ENCODE measurements around the gene NEUROG3. TPM values are rescaled to one million over a fixed set of nuclear protein-coding genes. Genes with fewer than 3 reads are reported as not detected.

Gene NEUROG3, protein sequence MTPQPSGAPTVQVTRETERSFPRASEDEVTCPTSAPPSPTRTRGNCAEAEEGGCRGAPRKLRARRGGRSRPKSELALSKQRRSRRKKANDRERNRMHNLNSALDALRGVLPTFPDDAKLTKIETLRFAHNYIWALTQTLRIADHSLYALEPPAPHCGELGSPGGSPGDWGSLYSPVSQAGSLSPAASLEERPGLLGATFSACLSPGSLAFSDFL
- polyA plus RNA-seq, result 3.1 TPM
- long read RNA-seq, donor 1, partial matches to known transcripts, result 0 of 2 reads
- long read RNA-seq, donor 1, other reads (novel, unspliced or antisense), result 0 of 2 reads
- long read RNA-seq, donor 2, partial matches to known transcripts, result 0 of 4 reads
- long read RNA-seq, donor 2, other reads (novel, unspliced or antisense), result 0 of 4 reads
- long read RNA-seq, donor 3, result 0 reads
- long read RNA-seq, donor 4, result 0 reads
- long read RNA-seq, donor 5, partial matches to known transcripts, result 0 of 4 reads
- long read RNA-seq, donor 5, other reads (novel, unspliced or antisense), result 0 of 4 reads
- long read RNA-seq, donor 6, partial matches to known transcripts, result 0 of 4 reads
- long read RNA-seq, donor 6, other reads (novel, unspliced or antisense), result 0 of 4 reads
- long read RNA-seq, donor 7, result 0 reads
- long read RNA-seq, donor 8, partial matches to known transcripts, result 0 of 3 reads
- long read RNA-seq, donor 8, other reads (novel, unspliced or antisense), result 0 of 3 reads
- long read RNA-seq, donor 9, partial matches to known transcripts, result 0 of 1 reads
- long read RNA-seq, donor 9, other reads (novel, unspliced or antisense), result 0 of 1 reads
- long read RNA-seq, donor 10, partial matches to known transcripts, result 0 of 3 reads
- long read RNA-seq, donor 10, other reads (novel, unspliced or antisense), result 0 of 3 reads
- long read RNA-seq, donor 11, partial matches to known transcripts, result 0 of 1 reads
- long read RNA-seq, donor 11, other reads (novel, unspliced or antisense), result 0 of 1 reads

DNA sequence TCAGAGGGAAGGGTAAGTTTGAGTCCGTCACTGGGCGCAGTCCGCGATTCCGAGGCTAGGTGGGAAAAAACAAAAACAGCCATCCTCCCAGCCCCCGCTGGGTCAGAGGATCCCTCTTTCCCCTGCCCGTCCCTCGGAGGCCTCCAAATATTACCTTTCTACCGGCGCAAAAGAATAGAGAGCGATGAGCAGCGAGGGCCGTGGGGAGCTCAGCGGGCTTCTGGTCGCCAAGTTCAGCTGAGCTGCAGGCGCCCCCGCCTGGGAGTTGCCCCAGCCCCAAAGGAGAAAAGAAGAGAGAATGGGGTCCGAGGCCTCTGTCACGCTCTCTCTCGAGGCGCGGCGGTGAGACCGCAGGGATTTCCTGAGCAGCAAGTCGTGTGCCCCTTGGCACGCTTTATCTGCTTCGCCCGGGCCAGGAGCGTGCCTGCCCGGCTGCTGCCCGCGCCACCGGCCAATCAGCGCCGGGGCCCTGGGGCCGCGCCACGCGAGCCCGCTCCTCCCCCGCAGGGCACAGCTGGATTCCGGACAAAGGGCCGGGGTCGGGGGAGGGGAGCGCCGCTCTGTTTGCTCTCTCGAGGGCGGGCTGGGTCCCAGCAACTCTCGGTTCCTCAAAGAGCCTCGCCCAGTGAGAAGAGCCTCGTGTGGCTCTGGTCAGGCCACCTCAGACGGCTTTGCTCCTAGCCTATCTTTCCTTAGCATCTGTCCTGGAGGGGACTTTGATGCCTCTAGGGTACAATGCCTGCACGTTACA lies at the start of gene NEUROG3:
Gene NEUROG3 (minus strand): TSS at position 367 of the 751 bp plus-strand sequence. CDS start 379 bp downstream, outside the sequence.
- no CpG with 5 or more reads among the region's 53 CpGs for WGBS (ENCODE audit: insufficient coverage, low lambda C conversion rate)
- Histone ChIP-seq H3K27me3 (ENCODE audit: control insufficient read depth, insufficient read depth, low read length) (peaks cover 99% of the 10 kb centered on the region), H3K4me1 (ENCODE audit: control insufficient read depth, insufficient read depth, low read length) (no peaks in the 10 kb centered on the region), H3K27ac (ENCODE audit: low read length) (no peak within 1 kb of the TSS), H3K4me3 (ENCODE audit: low read length) (no peak within 1 kb of the TSS), H3K36me3 (ENCODE audit: control insufficient read depth, insufficient read depth, low read length) (no peaks in the 10 kb centered on the region), H3K9me3 (ENCODE audit: control insufficient read depth, low read depth, low read length) (peaks cover 3% of the 10 kb centered on the region)
- no peak for DNase-seq

DNA sequence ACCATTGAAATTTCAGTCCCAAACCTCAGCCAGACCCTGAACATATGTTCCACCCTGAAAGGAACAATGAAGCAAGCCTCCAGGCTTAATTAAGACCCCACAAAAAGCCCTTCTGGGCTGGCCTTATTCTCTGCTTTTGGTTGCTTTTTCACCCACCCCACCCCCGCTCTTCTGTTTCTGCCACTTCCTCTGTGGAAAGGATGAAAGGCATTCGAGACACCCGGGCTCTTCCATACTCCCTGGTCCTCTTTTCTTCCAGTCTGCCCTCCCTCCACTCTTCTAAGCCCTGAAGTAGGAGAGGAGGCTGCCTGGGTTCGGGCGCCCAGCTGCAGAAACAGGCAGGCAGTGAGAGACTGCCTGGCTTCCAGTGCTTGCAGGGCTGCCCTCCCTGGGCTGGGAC lies 47.4 kb upstream of the NEUROG3 start:
- WGBS (ENCODE audit: insufficient coverage, low lambda C conversion rate), result 0% methylated on average over 2 of the region's 5 CpGs
- no peaks in the 10 kb centered on the region for H3K9me3 ChIP-seq (ENCODE audit: control insufficient read depth, low read depth, low read length)
- no peak overlapping the region for H3K4me3 ChIP-seq (ENCODE audit: low read length)
- H3K4me1 ChIP-seq (ENCODE audit: control insufficient read depth, insufficient read depth, low read length), result no peaks in the 10 kb centered on the region
- no peak for DNase-seq
- no peaks in the 10 kb centered on the region for H3K36me3 ChIP-seq (ENCODE audit: control insufficient read depth, insufficient read depth, low read length)
- H3K27ac ChIP-seq (ENCODE audit: low read length), result no peak overlapping the region
- H3K27me3 ChIP-seq (ENCODE audit: control insufficient read depth, insufficient read depth, low read length), result peaks cover 8% of the 10 kb centered on the region

DNA sequence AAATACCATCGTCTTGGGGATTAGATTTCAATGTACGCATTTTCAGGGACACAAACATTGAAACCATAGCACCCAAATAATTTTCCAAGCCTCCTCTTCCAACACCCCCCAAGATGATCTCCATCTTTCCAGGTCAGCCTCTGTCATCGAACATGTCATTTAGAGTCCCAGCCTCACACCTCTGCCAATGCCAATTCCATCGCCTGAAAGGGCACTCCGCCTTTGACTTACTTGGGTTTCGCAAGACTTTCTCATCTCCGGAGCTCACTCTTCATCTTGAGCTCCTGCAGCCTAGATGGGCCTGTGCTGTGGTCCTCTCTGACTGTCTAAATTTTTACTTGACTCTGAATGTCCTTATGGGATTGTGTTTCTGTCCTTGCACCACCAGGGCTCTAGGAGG lies 46.4 kb upstream of the NEUROG3 start:
- Histone ChIP-seq H3K27ac (ENCODE audit: low read length) (no peak overlapping the region), H3K4me1 (ENCODE audit: control insufficient read depth, insufficient read depth, low read length) (no peaks in the 10 kb centered on the region), H3K9me3 (ENCODE audit: control insufficient read depth, low read depth, low read length) (no peaks in the 10 kb centered on the region), H3K27me3 (ENCODE audit: control insufficient read depth, insufficient read depth, low read length) (peaks cover 8% of the 10 kb centered on the region), H3K4me3 (ENCODE audit: low read length) (no peak overlapping the region), H3K36me3 (ENCODE audit: control insufficient read depth, insufficient read depth, low read length) (no peaks in the 10 kb centered on the region)
- no peak for DNase-seq
- 100% methylated on average over 3 of the region's 7 CpGs for WGBS (ENCODE audit: insufficient coverage, low lambda C conversion rate)

DNA sequence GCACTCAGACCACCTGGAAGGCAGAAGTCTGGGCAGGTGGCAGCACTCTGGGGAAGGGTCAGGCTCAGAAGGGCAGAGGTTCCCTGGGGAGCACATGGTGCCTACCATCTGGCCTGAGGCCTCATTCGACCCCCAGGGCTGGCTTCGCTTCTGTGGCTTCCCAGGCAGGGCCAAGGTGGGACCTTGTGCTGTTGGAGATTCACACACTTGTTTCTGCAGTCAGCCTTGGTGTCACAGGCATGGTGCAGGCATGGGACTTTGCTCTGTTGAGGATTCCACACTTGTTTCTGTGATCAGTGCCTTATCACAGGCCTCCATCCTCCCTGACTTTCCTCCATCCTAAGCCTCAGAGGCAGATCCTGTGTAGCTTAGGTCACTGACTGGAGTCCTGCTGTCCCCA lies 45.5 kb upstream of the NEUROG3 start:
- no peaks in the 10 kb centered on the region for H3K9me3 ChIP-seq (ENCODE audit: control insufficient read depth, low read depth, low read length)
- peaks cover 9% of the 10 kb centered on the region for H3K27me3 ChIP-seq (ENCODE audit: control insufficient read depth, insufficient read depth, low read length)
- H3K4me1 ChIP-seq (ENCODE audit: control insufficient read depth, insufficient read depth, low read length), result no peaks in the 10 kb centered on the region
- no peak for DNase-seq
- no peaks in the 10 kb centered on the region for H3K36me3 ChIP-seq (ENCODE audit: control insufficient read depth, insufficient read depth, low read length)
- WGBS (ENCODE audit: insufficient coverage, low lambda C conversion rate), result no CpG with 5 or more reads among the region's 2 CpGs
- no peak overlapping the region for H3K4me3 ChIP-seq (ENCODE audit: low read length)
- H3K27ac ChIP-seq (ENCODE audit: low read length), result no peak overlapping the region

DNA sequence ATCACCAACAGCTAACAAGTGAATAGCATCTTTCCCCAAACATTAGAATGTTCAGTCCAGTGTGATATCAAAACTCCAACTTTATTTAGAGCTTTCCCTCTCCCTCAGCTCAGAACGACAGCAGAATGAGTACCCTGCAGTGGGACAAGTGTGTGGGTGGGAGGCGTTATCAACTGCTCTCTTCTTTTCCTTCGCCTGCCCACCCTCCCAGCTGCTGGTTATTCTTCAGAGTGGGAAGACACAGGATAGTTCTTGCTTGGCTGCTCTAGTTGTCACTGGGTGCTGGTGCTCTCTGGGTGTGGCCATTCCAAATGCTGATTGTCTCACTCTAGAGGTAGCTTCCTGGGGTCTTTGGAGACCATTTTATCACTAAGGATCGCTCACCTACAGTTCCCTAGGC lies 43.1 kb upstream of the NEUROG3 start:
- Histone ChIP-seq H3K27ac (ENCODE audit: low read length) (no peak overlapping the region), H3K36me3 (ENCODE audit: control insufficient read depth, insufficient read depth, low read length) (no peaks in the 10 kb centered on the region), H3K9me3 (ENCODE audit: control insufficient read depth, low read depth, low read length) (no peaks in the 10 kb centered on the region), H3K4me1 (ENCODE audit: control insufficient read depth, insufficient read depth, low read length) (no peaks in the 10 kb centered on the region), H3K27me3 (ENCODE audit: control insufficient read depth, insufficient read depth, low read length) (peaks cover 7% of the 10 kb centered on the region), H3K4me3 (ENCODE audit: low read length) (no peak overlapping the region)
- no CpG with 5 or more reads among the region's 4 CpGs for WGBS (ENCODE audit: insufficient coverage, low lambda C conversion rate)
- DNase-seq, result no peak

DNA sequence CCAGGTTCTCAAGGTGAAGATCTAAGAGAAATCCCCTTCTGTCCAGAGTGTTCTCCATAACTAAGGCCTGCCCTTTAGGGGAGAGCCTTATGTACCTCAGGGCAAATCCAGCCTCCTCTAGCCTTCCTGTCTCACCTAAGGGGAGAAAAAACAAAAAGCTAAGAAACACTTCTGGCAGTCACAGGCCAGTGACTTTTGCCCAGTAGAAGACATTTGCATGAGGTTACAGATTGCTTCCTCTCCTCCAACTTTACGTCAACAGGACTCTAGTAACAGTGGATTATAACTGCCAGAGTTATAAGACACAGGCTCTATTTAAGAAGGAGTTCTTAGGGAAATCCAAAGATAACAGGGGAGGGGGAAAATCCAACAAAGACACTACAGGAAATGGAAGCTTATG lies 40.9 kb upstream of the NEUROG3 start:
- Histone ChIP-seq H3K27ac (ENCODE audit: low read length) (no peak overlapping the region), H3K27me3 (ENCODE audit: control insufficient read depth, insufficient read depth, low read length) (peaks cover 7% of the 10 kb centered on the region), H3K36me3 (ENCODE audit: control insufficient read depth, insufficient read depth, low read length) (no peaks in the 10 kb centered on the region), H3K4me3 (ENCODE audit: low read length) (no peak overlapping the region), H3K4me1 (ENCODE audit: control insufficient read depth, insufficient read depth, low read length) (no peaks in the 10 kb centered on the region), H3K9me3 (ENCODE audit: control insufficient read depth, low read depth, low read length) (no peaks in the 10 kb centered on the region)
- no CpG with 5 or more reads among the region's 1 CpG for WGBS (ENCODE audit: insufficient coverage, low lambda C conversion rate)
- DNase-seq, result no peak

DNA sequence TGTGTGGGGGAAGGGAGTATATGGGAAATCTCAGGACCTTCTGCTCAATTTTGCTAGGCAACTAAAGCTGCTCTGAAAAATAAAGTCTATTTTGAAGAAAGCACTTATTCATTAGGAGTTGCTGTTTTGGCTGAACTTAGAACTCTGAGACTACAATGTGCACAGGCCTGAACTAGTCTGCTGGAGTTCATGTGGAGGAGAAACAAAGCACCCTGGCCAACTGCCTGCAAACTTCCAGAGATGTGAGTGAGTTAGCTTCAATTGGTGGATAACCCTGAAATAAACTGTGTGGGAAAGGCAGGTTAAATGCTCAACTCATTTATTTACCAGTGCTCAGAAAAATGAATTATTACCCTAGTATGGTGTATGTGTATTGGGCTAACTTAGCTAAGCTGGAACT lies 39.5 kb upstream of the NEUROG3 start:
- Histone ChIP-seq H3K36me3 (ENCODE audit: control insufficient read depth, insufficient read depth, low read length) (no peaks in the 10 kb centered on the region), H3K27me3 (ENCODE audit: control insufficient read depth, insufficient read depth, low read length) (peaks cover 7% of the 10 kb centered on the region), H3K4me3 (ENCODE audit: low read length) (no peak overlapping the region), H3K4me1 (ENCODE audit: control insufficient read depth, insufficient read depth, low read length) (no peaks in the 10 kb centered on the region), H3K27ac (ENCODE audit: low read length) (no peak overlapping the region), H3K9me3 (ENCODE audit: control insufficient read depth, low read depth, low read length) (no peaks in the 10 kb centered on the region)
- DNase-seq, result no peak

DNA sequence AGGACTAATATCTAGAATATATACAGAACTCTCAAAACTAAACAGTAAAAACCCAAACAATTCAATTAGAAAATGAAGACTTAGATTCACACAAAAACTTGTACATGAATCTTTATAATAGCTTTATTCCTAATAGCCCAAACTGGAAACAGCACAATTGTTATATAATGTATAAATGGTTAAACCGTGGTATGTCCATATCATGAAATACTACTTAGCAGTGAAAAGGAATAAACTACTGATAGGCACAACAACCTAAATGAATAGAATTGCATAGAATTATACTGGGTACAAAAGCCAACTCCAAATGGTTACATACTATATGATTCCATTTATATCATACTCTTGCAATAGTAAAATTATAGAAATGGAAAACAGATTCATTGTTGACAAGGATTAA lies 35.9 kb upstream of the NEUROG3 start:
- Histone ChIP-seq H3K9me3 (ENCODE audit: control insufficient read depth, low read depth, low read length) (no peaks in the 10 kb centered on the region), H3K27ac (ENCODE audit: low read length) (no peak overlapping the region), H3K4me1 (ENCODE audit: control insufficient read depth, insufficient read depth, low read length) (no peaks in the 10 kb centered on the region), H3K27me3 (ENCODE audit: control insufficient read depth, insufficient read depth, low read length) (peaks cover 11% of the 10 kb centered on the region), H3K4me3 (ENCODE audit: low read length) (no peak overlapping the region), H3K36me3 (ENCODE audit: control insufficient read depth, insufficient read depth, low read length) (no peaks in the 10 kb centered on the region)
- DNase-seq, result no peak
- 29% methylated on average over 1 of the region's 1 CpG for WGBS (ENCODE audit: insufficient coverage, low lambda C conversion rate)

DNA sequence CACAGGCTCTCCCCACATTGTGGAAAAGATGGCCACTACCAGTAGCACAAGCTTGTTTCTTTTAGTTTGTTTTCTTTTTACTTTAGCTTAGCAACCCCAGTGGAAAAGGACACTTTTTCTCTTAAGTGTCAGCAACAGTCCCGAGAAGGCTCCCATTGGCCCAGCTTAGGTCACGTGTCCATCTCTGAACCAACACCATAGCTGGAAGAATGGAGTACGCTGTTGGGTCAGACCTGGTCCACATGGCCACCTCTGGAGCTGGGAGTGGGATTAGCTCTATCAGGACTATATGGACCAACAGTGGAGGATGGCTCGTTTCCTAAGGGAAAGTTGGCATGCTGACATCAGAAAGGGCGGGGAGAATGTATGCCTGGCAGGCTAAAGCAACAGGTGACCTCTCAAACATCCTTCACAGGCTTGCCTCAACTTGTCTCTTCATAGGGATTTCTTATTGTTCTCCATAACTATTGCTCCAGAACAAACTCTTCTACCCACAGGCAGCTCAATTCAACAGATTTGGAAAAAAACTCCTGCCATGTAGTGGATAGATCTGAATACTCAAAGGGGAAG lies 27.6 kb upstream of the NEUROG3 start:
- Histone ChIP-seq H3K27ac (ENCODE audit: low read length) (no peak overlapping the region), H3K27me3 (ENCODE audit: control insufficient read depth, insufficient read depth, low read length) (peaks cover 22% of the 10 kb centered on the region), H3K36me3 (ENCODE audit: control insufficient read depth, insufficient read depth, low read length) (no peaks in the 10 kb centered on the region), H3K4me3 (ENCODE audit: low read length) (no peak overlapping the region), H3K4me1 (ENCODE audit: control insufficient read depth, insufficient read depth, low read length) (no peaks in the 10 kb centered on the region), H3K9me3 (ENCODE audit: control insufficient read depth, low read depth, low read length) (no peaks in the 10 kb centered on the region)
- no peak for DNase-seq
- WGBS (ENCODE audit: insufficient coverage, low lambda C conversion rate), result no CpG with 5 or more reads among the region's 5 CpGs

DNA sequence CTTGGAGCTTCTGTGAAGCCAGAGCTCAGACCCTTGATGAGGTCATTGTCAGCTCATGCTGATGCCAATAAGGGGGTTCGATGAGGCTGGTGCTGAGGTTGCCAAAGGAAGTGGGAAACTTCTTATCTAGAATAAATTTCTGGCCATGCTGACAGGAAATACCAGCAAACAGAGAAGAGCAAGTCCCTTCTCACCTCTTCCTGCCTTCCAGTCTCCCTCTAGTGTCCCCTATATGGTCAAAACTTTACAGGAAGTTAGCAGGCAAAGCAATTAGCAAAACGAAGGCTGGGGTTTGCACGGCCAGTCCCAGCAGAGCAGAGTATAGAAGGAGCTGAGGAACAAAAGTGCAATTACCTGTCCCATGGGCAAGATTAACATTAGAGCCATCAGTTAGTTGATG lies 15.1 kb upstream of the NEUROG3 start:
- Histone ChIP-seq H3K4me3 (ENCODE audit: low read length) (no peak overlapping the region), H3K36me3 (ENCODE audit: control insufficient read depth, insufficient read depth, low read length) (no peaks in the 10 kb centered on the region), H3K9me3 (ENCODE audit: control insufficient read depth, low read depth, low read length) (no peaks in the 10 kb centered on the region), H3K27me3 (ENCODE audit: control insufficient read depth, insufficient read depth, low read length) (peaks cover 18% of the 10 kb centered on the region), H3K27ac (ENCODE audit: low read length) (no peak overlapping the region), H3K4me1 (ENCODE audit: control insufficient read depth, insufficient read depth, low read length) (no peaks in the 10 kb centered on the region)
- WGBS (ENCODE audit: insufficient coverage, low lambda C conversion rate), result 0% methylated on average over 1 of the region's 3 CpGs
- no peak for DNase-seq

Measured in large intestine (tissue), 12 donors.